H9 (cell line): Measurements from ENCODE around the gene ADM. TPM values are rescaled to one million over a fixed set of nuclear protein-coding genes. Genes with fewer than 3 reads are reported as not detected.

ENCODE experiments used
- DNase-seq: peaks from one replicate; pipeline ENCODE4 v3.0.0-alpha.2; 2017
- H2AFZ ChIP-seq: one replicate; pipeline ENCODE4 v1.6.1; 2013; ENCODE audit warnings: mild to moderate bottlenecking, low read length, control low read depth, moderate library complexity
- H2AK5ac ChIP-seq: 2 replicates; pipeline ENCODE4 v1.6.1; 2013; ENCODE audit warnings: low read length, control low read depth, mixed read lengths; ENCODE audit not compliant: insufficient read length
- H2BK120ac ChIP-seq: one replicate; pipeline ENCODE4 v1.6.1; 2013; ENCODE audit warnings: low read depth, mild to moderate bottlenecking, low read length, control low read depth, inconsistent platforms; ENCODE audit not compliant: poor library complexity, severe bottlenecking
- H2BK12ac ChIP-seq: 2 replicates; pipeline ENCODE4 v1.6.1; 2013; ENCODE audit warnings: low read length, control low read depth, mixed read lengths, low read depth; ENCODE audit not compliant: insufficient read length
- H2BK15ac ChIP-seq: 2 replicates; pipeline ENCODE4 v1.6.1; 2013; ENCODE audit warnings: low read depth, low read length, control low read depth
- H2BK20ac ChIP-seq: one replicate; pipeline ENCODE4 v1.6.1; 2013; ENCODE audit warnings: low read depth, mild to moderate bottlenecking, low read length, control low read depth, inconsistent platforms; ENCODE audit not compliant: poor library complexity, severe bottlenecking
- H2BK5ac ChIP-seq: 2 replicates; pipeline ENCODE4 v1.6.1; 2013; ENCODE audit warnings: low read length, control low read depth, mixed read lengths; ENCODE audit not compliant: insufficient read length
- H3K14ac ChIP-seq: 2 replicates; pipeline ENCODE4 v1.6.1; 2013; ENCODE audit warnings: low read length, control low read depth; ENCODE audit not compliant: insufficient read depth
- H3K18ac ChIP-seq: 2 replicates; pipeline ENCODE4 v1.6.1; 2013; ENCODE audit warnings: low read depth, mild to moderate bottlenecking, mixed read lengths, low read length, control low read depth; ENCODE audit not compliant: insufficient read length
- H3K23ac ChIP-seq: 2 replicates; pipeline ENCODE4 v1.6.1; 2013; ENCODE audit warnings: low read length, control low read depth, mixed read lengths, low read depth; ENCODE audit not compliant: insufficient read length
- H3K23me2 ChIP-seq: 2 replicates; pipeline ENCODE4 v1.6.1; 2013; ENCODE audit warnings: low read depth, mild to moderate bottlenecking, mixed read lengths, low read length, control low read depth; ENCODE audit not compliant: insufficient read length, poor library complexity, severe bottlenecking
- H3K27ac ChIP-seq: 2 replicates; pipeline ENCODE4 v1.5.1; 2013; ENCODE audit warnings: low read length, control low read depth, mixed read lengths, low read depth; ENCODE audit not compliant: insufficient read length
- H3K27me3 ChIP-seq: 2 replicates; pipeline ENCODE4 v1.6.1; 2013; ENCODE audit warnings: low read length, control low read depth, inconsistent platforms; ENCODE audit not compliant: insufficient read depth
- H3K4ac ChIP-seq: 2 replicates; pipeline ENCODE4 v1.6.1; 2013; ENCODE audit warnings: low read depth, mild to moderate bottlenecking, control low read depth, inconsistent platforms, low read length, moderate library complexity
- H3K4me1 ChIP-seq: 2 replicates; pipeline ENCODE4 v1.6.1; 2013; ENCODE audit warnings: low read length, control low read depth, inconsistent platforms; ENCODE audit not compliant: insufficient read depth
- H3K4me2 ChIP-seq: 2 replicates; pipeline ENCODE4 v1.6.1; 2013; ENCODE audit warnings: low read length, control low read depth, mixed read lengths; ENCODE audit not compliant: insufficient read length, insufficient read depth
- H3K56ac ChIP-seq: 2 replicates; pipeline ENCODE4 v1.6.1; 2013; ENCODE audit warnings: low read depth, mild to moderate bottlenecking, mixed read lengths, low read length, control low read depth; ENCODE audit not compliant: insufficient read length
- H3K79me1 ChIP-seq: 2 replicates; pipeline ENCODE4 v1.6.1; 2013; ENCODE audit warnings: low read depth, mild to moderate bottlenecking, moderate library complexity, low read length, control low read depth, inconsistent platforms; ENCODE audit not compliant: insufficient read depth, poor library complexity, severe bottlenecking
- H3K79me2 ChIP-seq: 2 replicates; pipeline ENCODE4 v1.6.1; 2013; ENCODE audit warnings: low read length, control low read depth, inconsistent platforms; ENCODE audit not compliant: insufficient read depth
- H3K9ac ChIP-seq: 2 replicates; pipeline ENCODE4 v1.6.1; 2013; ENCODE audit warnings: low read length, control low read depth, mixed read lengths; ENCODE audit not compliant: insufficient read length; ENCODE audit errors: extremely low read depth
- H3K9me3 ChIP-seq: one replicate; pipeline ENCODE4 v1.6.1; 2013; ENCODE audit warnings: low read depth, low read length, inconsistent platforms; ENCODE audit not compliant: control insufficient read depth
- H3T11ph ChIP-seq: one replicate; pipeline ENCODE4 v1.6.1; 2013; ENCODE audit warnings: mild to moderate bottlenecking, low read length, control low read depth, inconsistent platforms
- H4K20me1 ChIP-seq: one replicate; pipeline ENCODE4 v1.6.1; 2013; ENCODE audit not compliant: control insufficient read depth, insufficient read length, insufficient read depth
- H4K5ac ChIP-seq: 2 replicates; pipeline ENCODE4 v1.6.1; 2013; ENCODE audit warnings: low read depth, mild to moderate bottlenecking, mixed read lengths, low read length, control low read depth; ENCODE audit not compliant: insufficient read length
- H4K8ac ChIP-seq: replicated peaks from 2 replicates; pipeline ENCODE4 v1.6.1; 2013; ENCODE audit warnings: low read length, control low read depth, mixed read lengths, low read depth; ENCODE audit not compliant: insufficient read length
- H4K91ac ChIP-seq: 2 replicates; pipeline ENCODE4 v1.6.1; 2013; ENCODE audit warnings: low read depth, mild to moderate bottlenecking, moderate library complexity, mixed read lengths, low read length, control low read depth; ENCODE audit not compliant: insufficient read length
- H3K27ac Mint-ChIP-seq, 3 experiments: 2 replicates in 2 of 3; 3 replicates in 1 of 3; pipeline ENCODE4 v1.8.0; 2020 to 2021; ENCODE audit warnings: mixed read lengths in 3 of 3, mild to moderate bottlenecking in 1 of 3, moderate library complexity in 1 of 3
- H3K27me3 Mint-ChIP-seq: 2 replicates; pipeline ENCODE4 v1.8.0; 2021; ENCODE audit warnings: low read depth, mild to moderate bottlenecking, moderate library complexity, mixed read lengths
- H3K36me3 Mint-ChIP-seq, 3 experiments: 2 replicates in 2 of 3; 3 replicates in 1 of 3; pipeline ENCODE4 v1.8.0; 2020 to 2021; ENCODE audit warnings: low read depth in 3 of 3, mixed read lengths in 3 of 3; ENCODE audit not compliant: insufficient read depth in 1 of 3
- H3K4me1 Mint-ChIP-seq, 2 experiments: 2 replicates each; pipeline ENCODE4 v1.8.0; 2020; ENCODE audit warnings: mixed read lengths in 2 of 2
- H3K4me3 Mint-ChIP-seq, 2 experiments: 2 replicates in 1 of 2; 3 replicates in 1 of 2; pipeline ENCODE4 v1.8.0; 2020 to 2021; ENCODE audit warnings: mild to moderate bottlenecking in 2 of 2, mixed read lengths in 2 of 2, moderate library complexity in 1 of 2
- H3K9me3 Mint-ChIP-seq, 2 experiments: 2 replicates in 1 of 2; 3 replicates in 1 of 2; pipeline ENCODE4 v1.8.0; 2020; ENCODE audit warnings: mild to moderate bottlenecking in 2 of 2, mixed read lengths in 2 of 2, moderate library complexity in 1 of 2
- total RNA-seq: library from RNA; stranded (reverse); gene quantifications from 2 replicates; pipeline ENCODE4 v1.2.1, GENCODE V29; 2021
- TF ChIP-seq, protein P1 (sequence below): fragments of 200-600 bp; sonication (generic); conservative IDR thresholded peaks from 3 replicates; pipeline ENCODE4 v1.8.0; 2021; ENCODE audit warnings: antibody characterized with exemption, mild to moderate bottlenecking

The ADM gene
- total RNA-seq, 1 experiment from 2014 or later = 99.1 TPM

DNA sequence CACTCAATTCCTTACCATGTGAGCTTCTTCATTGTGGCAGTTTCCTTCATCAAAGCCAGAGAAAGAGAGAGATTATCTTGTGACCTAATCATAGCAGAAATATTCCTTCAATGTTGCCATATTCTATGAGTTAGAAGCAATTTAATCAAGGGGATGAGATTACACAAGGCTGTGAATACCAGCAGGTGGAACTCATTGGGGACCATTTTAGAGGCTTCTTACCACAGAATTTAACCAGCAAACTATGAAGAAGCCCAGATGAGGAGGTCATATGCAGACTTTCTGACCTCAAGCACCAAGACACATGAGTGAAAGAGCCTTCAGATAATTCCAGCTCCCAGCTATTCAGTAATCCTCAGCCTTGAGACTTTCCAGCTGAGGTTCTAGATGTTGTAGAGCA is 51.3 kb downstream of the ADM start:
- Histone ChIP-seq H2BK15ac (no peak overlapping the region), H2AFZ (no peak overlapping the region), H3K27ac (no peak overlapping the region), H4K20me1 (no peaks in the 10 kb centered on the region), H3K4me1 (peaks cover 6% of the 10 kb centered on the region; the same call in 1 of the 2 replicates), H3K18ac (no peak overlapping the region), H3K9ac (no peak overlapping the region), H3K4me2 (no peak overlapping the region), H3K79me1 (no peaks in the 10 kb centered on the region), H3K79me2 (no peaks in the 10 kb centered on the region), H3K27me3 (no peaks in the 10 kb centered on the region), H2BK120ac (no peak overlapping the region), H4K91ac (no peak overlapping the region), H3K56ac (no peak overlapping the region), H4K5ac (no peak overlapping the region), H3K14ac (no peak overlapping the region), H3K23me2 (no peaks in the 10 kb centered on the region), H2BK12ac (no peak overlapping the region), H3K9me3 (no peaks in the 10 kb centered on the region), H4K8ac (no peak overlapping the region), H3K23ac (no peak overlapping the region), H3K4ac (no peak overlapping the region), H3T11ph (no peak overlapping the region), H2BK5ac (no peak overlapping the region), H2BK20ac (no peak overlapping the region), H2AK5ac (no peak overlapping the region)
- no peak overlapping the region for H3K27ac Mint-ChIP-seq
- peaks cover 21 to 26% of the 10 kb centered on the region in 2 experiments for H3K9me3 Mint-ChIP-seq
- TF ChIP-seq, protein P1, sequence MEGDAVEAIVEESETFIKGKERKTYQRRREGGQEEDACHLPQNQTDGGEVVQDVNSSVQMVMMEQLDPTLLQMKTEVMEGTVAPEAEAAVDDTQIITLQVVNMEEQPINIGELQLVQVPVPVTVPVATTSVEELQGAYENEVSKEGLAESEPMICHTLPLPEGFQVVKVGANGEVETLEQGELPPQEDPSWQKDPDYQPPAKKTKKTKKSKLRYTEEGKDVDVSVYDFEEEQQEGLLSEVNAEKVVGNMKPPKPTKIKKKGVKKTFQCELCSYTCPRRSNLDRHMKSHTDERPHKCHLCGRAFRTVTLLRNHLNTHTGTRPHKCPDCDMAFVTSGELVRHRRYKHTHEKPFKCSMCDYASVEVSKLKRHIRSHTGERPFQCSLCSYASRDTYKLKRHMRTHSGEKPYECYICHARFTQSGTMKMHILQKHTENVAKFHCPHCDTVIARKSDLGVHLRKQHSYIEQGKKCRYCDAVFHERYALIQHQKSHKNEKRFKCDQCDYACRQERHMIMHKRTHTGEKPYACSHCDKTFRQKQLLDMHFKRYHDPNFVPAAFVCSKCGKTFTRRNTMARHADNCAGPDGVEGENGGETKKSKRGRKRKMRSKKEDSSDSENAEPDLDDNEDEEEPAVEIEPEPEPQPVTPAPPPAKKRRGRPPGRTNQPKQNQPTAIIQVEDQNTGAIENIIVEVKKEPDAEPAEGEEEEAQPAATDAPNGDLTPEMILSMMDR = no peak
- no peak overlapping the region for H3K4me3 Mint-ChIP-seq
- peaks cover 34 to 36% of the 10 kb centered on the region in 2 experiments for H3K4me1 Mint-ChIP-seq
- H3K27me3 Mint-ChIP-seq = peaks cover 35% of the 10 kb centered on the region
- no peak for DNase-seq
- peaks cover 20 to 43% (median 25%) of the 10 kb centered on the region in 3 experiments for H3K36me3 Mint-ChIP-seq

Other genes starting within 250 kb of the ADM start
- 29.8 and 30.2 TPM in 2 replicates for gene SBF2, start 10.9 kb upstream of the ADM start, total RNA-seq
- 4.6 and 5.9 TPM in 2 replicates for gene AMPD3, start 150.2 kb downstream of the ADM start, total RNA-seq
- 23.7 and 24.7 TPM in 2 replicates for gene RNF141, start 236.1 kb downstream of the ADM start, total RNA-seq